Duodenal mucosa (tissue), 2 donors: ENCODE results near the gene HAPLN3.

Source experiments
- H3K27ac ChIP-seq: one replicate; pipeline ENCODE4 v1.7.0; 2013; ENCODE audit warnings: low read depth, low read length
- H3K27me3 ChIP-seq, 2 donors: one replicate each; pipeline ENCODE4 v1.7.0; 2013; ENCODE audit warnings: low read length in 2 of 2, control low read depth in 1 of 2; ENCODE audit not compliant: insufficient read depth in 2 of 2, control insufficient read depth in 1 of 2
- H3K36me3 ChIP-seq, 2 donors: one replicate each; pipeline ENCODE4 v1.7.0; 2013; ENCODE audit warnings: low read length in 2 of 2, control low read depth in 1 of 2; ENCODE audit not compliant: insufficient read depth in 2 of 2, control insufficient read depth in 1 of 2
- H3K4me1 ChIP-seq, 2 donors: one replicate each; pipeline ENCODE4 v1.7.0; 2013; ENCODE audit warnings: low read length in 2 of 2, control low read depth in 1 of 2; ENCODE audit not compliant: insufficient read depth in 2 of 2, control insufficient read depth in 1 of 2
- H3K4me3 ChIP-seq, 2 donors: one replicate each; pipeline ENCODE4 v1.7.0; 2013; ENCODE audit warnings: low read length in 2 of 2, low read depth in 1 of 2
- H3K9ac ChIP-seq, 2 donors: one replicate each; pipeline ENCODE4 v1.7.0; 2013; ENCODE audit warnings: low read length in 2 of 2, low read depth in 1 of 2
- H3K9me3 ChIP-seq, 2 donors: one replicate each; pipeline ENCODE4 v1.7.0; 2013; ENCODE audit warnings: low read length in 2 of 2, control low read depth in 1 of 2; ENCODE audit not compliant: control insufficient read depth in 1 of 2

The HAPLN3 gene

GRCh38 chr15:88896333-88897033, 1.1 kb upstream of the HAPLN3 start:
- Histone ChIP-seq H3K27ac (no peak overlapping the region), H3K9ac (no peak overlapping the region)

DNA sequence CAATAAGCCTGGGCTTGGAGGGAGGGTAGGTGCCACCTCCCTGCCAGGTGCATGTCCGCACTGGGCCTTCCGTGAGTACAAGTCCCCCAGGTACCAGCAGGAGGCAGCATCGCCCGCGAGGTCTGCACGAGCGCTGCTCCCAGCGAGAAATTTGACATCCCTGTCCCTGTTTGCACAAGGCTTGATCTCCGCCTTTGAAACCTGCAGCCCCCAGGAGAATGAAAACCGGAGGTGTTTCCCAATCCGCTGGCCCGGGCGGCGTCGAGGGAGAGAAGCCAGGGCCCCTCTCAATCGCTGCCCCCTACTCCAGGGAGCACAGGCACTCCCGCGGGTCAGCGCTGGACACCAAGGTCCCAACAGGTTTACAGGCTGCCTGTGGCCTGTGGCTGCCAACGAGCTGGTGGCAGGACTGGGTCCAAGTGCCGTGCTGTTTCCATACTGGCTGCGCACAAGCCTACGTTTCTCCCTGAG, 961 bp downstream of the HAPLN3 start:
- Histone ChIP-seq H3K9me3 (no peaks in the 10 kb centered on the region), H3K4me3 (peak overlapping the region; percentile 65 to 67), H3K9ac (no peak overlapping the region), H3K4me1 (peaks cover 7 to 20% of the 10 kb centered on the region in 2 donors), H3K27me3 (peaks cover 8 to 15% of the 10 kb centered on the region in 2 donors), H3K27ac (no peak overlapping the region), H3K36me3 (no peaks in the 10 kb centered on the region)

More at GRCh38 chr15:88896333-88897033, 1.1 kb upstream of the HAPLN3 start:
- H3K27me3 ChIP-seq: peaks cover 8 to 15% of the 10 kb centered on the region in 2 donors
- no peaks in the 10 kb centered on the region for H3K36me3 ChIP-seq
- H3K9me3 ChIP-seq: no peaks in the 10 kb centered on the region
- H3K4me1 ChIP-seq: peaks cover 7 to 20% of the 10 kb centered on the region in 2 donors
- H3K4me3 ChIP-seq: no peak overlapping the region

DNA sequence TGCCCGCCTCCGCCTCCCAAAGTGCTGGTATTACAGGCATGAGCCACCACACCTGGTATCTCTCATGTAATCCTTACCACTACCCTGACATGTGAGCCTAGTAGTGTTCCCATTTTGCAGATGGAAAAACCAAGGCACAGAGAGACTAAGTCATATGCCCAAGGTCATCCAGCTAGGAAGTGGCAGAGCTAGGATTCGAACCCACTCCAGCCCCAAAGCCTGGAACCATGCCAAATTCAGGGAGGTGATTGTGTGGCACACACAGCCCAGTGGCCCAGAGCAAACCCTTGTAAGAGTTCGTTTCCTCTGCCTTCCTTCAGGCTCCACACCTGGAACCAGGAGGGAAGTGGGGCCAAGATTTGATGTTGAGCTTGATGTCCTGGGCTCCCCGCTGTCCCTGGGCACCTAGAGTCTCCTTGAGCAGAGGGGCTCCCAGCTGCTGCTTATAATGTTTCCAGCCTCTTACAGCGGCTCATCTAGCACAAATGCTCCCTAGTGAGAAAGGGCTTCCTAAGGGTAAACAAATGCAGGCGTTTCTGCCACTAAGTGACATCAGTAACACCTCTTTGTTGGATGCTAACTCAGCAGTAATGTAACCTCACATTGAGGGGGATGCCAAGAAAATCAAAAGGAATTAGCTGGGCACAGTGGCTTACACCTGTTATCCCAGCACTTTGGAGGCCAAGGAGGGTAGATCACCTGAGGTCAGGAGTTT, 3.6 kb downstream of the HAPLN3 start:
- Histone ChIP-seq H3K9me3 (no peaks in the 10 kb centered on the region), H3K27ac (no peak overlapping the region), H3K27me3 (peaks cover 8 to 15% of the 10 kb centered on the region in 2 donors), H3K4me1 (peaks cover 1 to 15% of the 10 kb centered on the region in 2 donors), H3K36me3 (no peaks in the 10 kb centered on the region), H3K9ac (no peak overlapping the region), H3K4me3 (no peak overlapping the region)

- Histone ChIP-seq H3K36me3 (no peaks in the 10 kb centered on the region), H3K9ac (no peak overlapping the region), H3K27ac (no peak overlapping the region), H3K9me3 (no peaks in the 10 kb centered on the region), H3K4me3 (no peak overlapping the region), H3K27me3 (peaks cover 8 to 15% of the 10 kb centered on the region in 2 donors), H3K4me1 (peaks cover 0 to 15% of the 10 kb centered on the region in 2 donors)
These were observed 4.8 kb downstream of the HAPLN3 start for GRCh38 chr15:88890495-88890894.

- H3K9me3 ChIP-seq: no peaks in the 10 kb centered on the region
- H3K27me3 ChIP-seq: no peaks in the 10 kb centered on the region
These were observed 6.6 kb downstream of the HAPLN3 start for GRCh38 chr15:88888719-88889118.

DNA sequence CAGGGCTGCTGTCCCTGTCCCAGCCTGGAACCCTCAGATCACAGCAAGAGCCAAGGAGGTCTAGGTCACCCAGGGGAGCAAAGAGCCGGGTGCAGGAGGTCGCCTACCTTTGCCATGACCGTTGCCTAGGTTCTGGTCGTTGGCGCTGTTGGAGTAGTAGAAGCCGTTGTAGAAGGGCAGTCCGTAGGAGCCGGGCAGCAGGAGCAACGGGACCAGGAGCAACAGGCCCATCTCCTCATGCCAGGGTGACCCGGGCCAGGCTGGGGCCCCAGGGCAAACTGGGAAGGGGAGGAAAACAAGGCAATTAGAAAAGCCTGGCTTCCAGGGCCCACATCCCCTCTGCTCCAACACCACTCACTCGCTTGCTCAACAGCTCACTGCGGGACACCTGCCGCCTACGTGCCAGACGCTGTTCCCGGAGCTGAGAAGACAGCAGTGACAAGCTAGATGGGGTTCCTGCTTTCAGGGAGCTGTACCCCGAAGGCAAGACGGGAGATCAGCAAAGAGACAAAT, 8.2 kb downstream of the HAPLN3 start:
- no peak overlapping the region for H3K4me3 ChIP-seq
- no peaks in the 10 kb centered on the region for H3K36me3 ChIP-seq
- no peaks in the 10 kb centered on the region for H3K9me3 ChIP-seq
- H3K27ac ChIP-seq: no peak overlapping the region
- H3K4me1 ChIP-seq: no peaks in the 10 kb centered on the region
- no peak overlapping the region for H3K9ac ChIP-seq
- H3K27me3 ChIP-seq: no peaks in the 10 kb centered on the region

More at GRCh38 chr15:88888719-88889118, 6.6 kb downstream of the HAPLN3 start:
- H3K4me1 ChIP-seq: no peaks in the 10 kb centered on the region
- H3K9ac ChIP-seq: no peak overlapping the region
- H3K36me3 ChIP-seq: no peaks in the 10 kb centered on the region
- H3K27ac ChIP-seq: no peak overlapping the region
- no peak overlapping the region for H3K4me3 ChIP-seq

DNA sequence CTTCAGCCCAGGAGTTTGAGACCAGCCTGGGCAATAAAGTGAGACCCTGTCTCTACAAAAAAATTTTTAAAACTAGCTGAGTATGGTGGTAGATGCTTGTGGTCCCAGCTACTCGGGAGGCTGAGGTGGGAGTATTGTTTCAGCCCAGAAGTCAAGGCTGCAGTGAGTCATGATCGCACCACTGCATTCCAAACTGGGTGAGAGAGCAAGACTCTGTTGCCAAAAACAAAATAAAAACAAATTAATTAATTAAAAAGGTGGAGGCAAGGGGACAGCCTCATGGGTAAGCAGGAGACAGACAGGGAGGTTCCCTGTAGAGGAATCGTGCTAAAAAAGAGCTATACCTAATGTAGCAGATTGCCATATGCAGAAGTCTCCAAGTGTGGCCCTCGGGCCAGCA, 12.6 kb downstream of the HAPLN3 start:
- Histone ChIP-seq H3K4me3 (no peak overlapping the region), H3K27ac (no peak overlapping the region), H3K4me1 (no peaks in the 10 kb centered on the region), H3K9me3 (no peaks in the 10 kb centered on the region), H3K9ac (no peak overlapping the region), H3K36me3 (no peaks in the 10 kb centered on the region), H3K27me3 (no peaks in the 10 kb centered on the region)

DNA sequence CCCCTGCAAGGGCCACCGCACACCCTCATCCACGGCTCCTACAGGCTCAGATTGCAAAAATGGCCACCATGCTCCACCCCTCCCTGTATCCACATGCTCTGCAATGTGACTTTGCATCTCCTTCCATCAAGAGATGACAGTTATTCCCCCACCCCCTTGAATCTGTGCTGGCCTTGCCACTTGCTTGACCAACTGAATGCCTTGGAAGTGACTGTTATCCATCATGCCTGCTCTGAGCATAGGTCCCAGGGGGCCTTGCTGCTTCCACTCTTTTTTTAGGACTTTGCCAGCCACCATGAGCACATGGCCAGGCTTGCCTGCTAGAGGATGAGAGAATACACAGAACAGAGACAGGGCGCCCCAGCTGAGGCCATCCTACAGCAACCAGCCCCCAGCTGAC, 13.6 kb downstream of the HAPLN3 start:
- Histone ChIP-seq H3K27me3 (no peaks in the 10 kb centered on the region), H3K27ac (no peak overlapping the region), H3K4me3 (no peak overlapping the region), H3K4me1 (no peaks in the 10 kb centered on the region), H3K36me3 (no peaks in the 10 kb centered on the region), H3K9ac (no peak overlapping the region), H3K9me3 (no peaks in the 10 kb centered on the region)

DNA sequence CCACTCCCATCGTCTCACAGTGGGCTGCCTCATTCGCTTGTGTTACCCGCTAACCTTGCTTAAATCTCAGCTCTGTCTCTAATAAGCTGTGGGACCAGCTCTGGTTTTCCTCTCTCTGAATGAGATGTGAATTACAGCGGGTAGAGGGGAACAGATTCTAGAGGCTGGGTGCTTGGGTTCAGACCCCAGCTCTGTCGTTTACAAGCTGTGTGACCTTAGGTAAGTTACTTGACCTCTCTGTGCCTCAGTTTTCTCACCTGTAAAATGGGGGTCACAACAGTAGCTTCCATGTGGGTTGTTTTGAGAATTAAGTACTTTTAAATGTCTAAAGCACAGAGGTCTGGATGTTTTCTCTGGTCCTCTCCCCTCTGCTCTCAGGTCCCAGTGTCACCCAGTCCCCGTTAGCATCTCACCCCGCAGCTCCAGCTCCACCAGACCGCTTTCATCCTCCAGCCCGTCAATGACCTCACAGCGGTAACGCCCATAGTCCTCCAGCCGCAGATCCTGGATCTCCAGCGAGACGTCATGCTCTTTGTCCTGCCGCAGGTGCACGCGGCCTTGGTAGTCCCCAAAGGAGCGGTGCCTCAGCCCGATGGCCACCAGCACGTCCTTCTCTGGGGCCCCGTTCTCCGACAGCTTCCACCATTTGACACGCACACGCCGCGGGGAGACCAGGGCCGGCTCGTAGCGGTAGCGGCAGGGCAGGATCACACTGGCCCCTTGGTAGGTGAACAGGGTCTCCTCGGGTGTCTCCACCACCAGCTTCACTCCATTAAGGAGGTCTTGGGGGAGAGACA, 14.2 kb downstream of the HAPLN3 start:
- no peaks in the 10 kb centered on the region for H3K36me3 ChIP-seq
- no peaks in the 10 kb centered on the region for H3K27me3 ChIP-seq

More for the DNA sequence above, 14.2 kb downstream of the HAPLN3 start:
- H3K4me1 ChIP-seq: no peaks in the 10 kb centered on the region
- no peak overlapping the region for H3K27ac ChIP-seq
- H3K9ac ChIP-seq: no peak overlapping the region
- no peaks in the 10 kb centered on the region for H3K9me3 ChIP-seq
- no peak overlapping the region for H3K4me3 ChIP-seq
